ENCODE measurements around the gene LRIT1.

DNA sequence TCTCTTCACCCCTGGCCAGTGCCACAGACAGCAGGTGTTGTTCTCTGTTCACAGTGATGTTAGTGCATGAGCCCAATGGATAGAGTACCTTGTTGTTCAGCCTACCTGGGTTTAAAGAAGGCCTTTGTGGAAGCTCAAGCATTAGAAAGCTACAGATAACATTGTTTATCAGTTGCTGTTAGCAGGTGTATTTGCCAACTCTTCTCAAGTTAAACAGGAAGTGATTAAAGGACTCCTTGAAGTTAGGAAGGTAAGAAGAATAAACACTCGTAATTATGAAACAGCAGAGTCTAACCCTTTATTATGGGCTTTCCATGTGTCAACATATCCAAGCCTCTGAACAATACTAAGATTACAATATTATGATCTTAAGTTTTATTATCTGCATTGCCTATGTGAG lies 29.4 kb upstream of the LRIT1 start:
- TF ChIP-seq, protein P1, sequence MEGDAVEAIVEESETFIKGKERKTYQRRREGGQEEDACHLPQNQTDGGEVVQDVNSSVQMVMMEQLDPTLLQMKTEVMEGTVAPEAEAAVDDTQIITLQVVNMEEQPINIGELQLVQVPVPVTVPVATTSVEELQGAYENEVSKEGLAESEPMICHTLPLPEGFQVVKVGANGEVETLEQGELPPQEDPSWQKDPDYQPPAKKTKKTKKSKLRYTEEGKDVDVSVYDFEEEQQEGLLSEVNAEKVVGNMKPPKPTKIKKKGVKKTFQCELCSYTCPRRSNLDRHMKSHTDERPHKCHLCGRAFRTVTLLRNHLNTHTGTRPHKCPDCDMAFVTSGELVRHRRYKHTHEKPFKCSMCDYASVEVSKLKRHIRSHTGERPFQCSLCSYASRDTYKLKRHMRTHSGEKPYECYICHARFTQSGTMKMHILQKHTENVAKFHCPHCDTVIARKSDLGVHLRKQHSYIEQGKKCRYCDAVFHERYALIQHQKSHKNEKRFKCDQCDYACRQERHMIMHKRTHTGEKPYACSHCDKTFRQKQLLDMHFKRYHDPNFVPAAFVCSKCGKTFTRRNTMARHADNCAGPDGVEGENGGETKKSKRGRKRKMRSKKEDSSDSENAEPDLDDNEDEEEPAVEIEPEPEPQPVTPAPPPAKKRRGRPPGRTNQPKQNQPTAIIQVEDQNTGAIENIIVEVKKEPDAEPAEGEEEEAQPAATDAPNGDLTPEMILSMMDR (IDR thresholded peaks at IDR 0.05) = no peak
- TF ChIP-seq EP300 (IDR thresholded peaks at IDR 0.05) = no peak
- no peak for TF ChIP-seq POLR2AphosphoS5 (IDR thresholded peaks at IDR 0.05)
- no peak for TF ChIP-seq POLR2A (IDR thresholded peaks at IDR 0.05)
